Measurements from ENCODE around the gene MIXL1.

MIXL1 gene

GRCh38 chr1:226223157-226223785 is at the start of gene MIXL1:
TSS of gene MIXL1 (plus strand) at chr1:226223664. CDS start at chr1:226223682, 18 bp downstream.
- Histone ChIP-seq H3K36me3 (ENCODE audit: control insufficient read depth in 2 of 2, insufficient read depth in 1 of 2, low read length in 2 of 2) (no peaks in the 10 kb centered on the region; a peak in 1 of 3 replicates), H3K4me1 (ENCODE audit: control insufficient read depth, insufficient read depth, low read length) (no peaks in the 10 kb centered on the region; the same call in 1 of the 2 replicates), H3K4me3 (ENCODE audit: low read depth, low read length) (peak within 1 kb of the TSS; percentile 40), H3K9me3 (ENCODE audit: control insufficient read depth, insufficient read depth, low read depth, low read length) (no peaks in the 10 kb centered on the region), H3K27ac (ENCODE audit: extremely low read depth, low read depth, low read length) (no peak within 1 kb of the TSS; the same call in 1 of the 2 replicates)
- no peak for TF ChIP-seq ZNF274 (IDR thresholded peaks at IDR 0.05; ENCODE audit: low read length)
- no peak for TF ChIP-seq ZNF274 (tag by site-specific recombination; IDR thresholded peaks at IDR 0.05; ENCODE audit: borderline replicate concordance)
- TF ChIP-seq ZNF548 (tag by site-specific recombination; IDR thresholded peaks at IDR 0.05): no peak
- TF ChIP-seq YY2 (tag by site-specific recombination; IDR thresholded peaks at IDR 0.05): no peak
- TF ChIP-seq ZNF202 (tag by site-specific recombination; IDR thresholded peaks at IDR 0.05; ENCODE audit: borderline replicate concordance): 0 out of 2 replicates have a peak, but pooled peaks have one; percentile 18
- POLR2A ChIA-PET: no interaction called here
- CTCF ChIA-PET: interaction anchor here (0.5 to 4.1 kb wide), 8 partner anchors 10 to 158 kb away, joined by 3 to 19 read pairs (median 3); no protein-coding TSS in a partner anchor

DNA sequence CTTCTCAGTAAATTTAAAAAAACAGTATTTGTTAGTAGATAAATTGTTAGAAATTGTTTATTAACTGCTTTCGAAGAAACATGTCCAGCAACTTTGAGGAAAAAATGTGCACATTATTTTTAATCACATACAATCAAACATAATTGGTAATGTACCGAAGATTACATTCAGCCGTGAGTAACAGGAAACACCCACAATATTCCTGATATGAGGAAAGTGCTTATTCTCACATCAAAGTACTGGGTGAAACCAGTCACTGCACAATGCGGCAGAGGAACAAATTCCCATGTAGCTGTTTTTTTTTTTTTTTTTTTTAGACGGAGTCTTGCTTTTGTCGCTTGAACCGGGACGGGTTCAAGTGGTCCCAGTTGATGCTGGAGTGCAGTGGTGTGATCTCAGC is 46.6 kb upstream of the MIXL1 start:
- ChIA-PET CTCF (interaction anchor here (0.7 to 0.8 kb wide), 2 partner anchors 17 to 130 kb away, joined by 3 to 4 read pairs; no protein-coding TSS in a partner anchor), POLR2A (interaction anchor here (0.6 to 1.0 kb wide), 3 partner anchors 9 to 22 kb away, joined by 3 to 5 read pairs (median 3); no protein-coding TSS in a partner anchor)
- TF ChIP-seq ZBTB11 (tag by site-specific recombination; conservative IDR thresholded peaks at IDR 0.05; ENCODE audit: low read depth) (no peak), ZNF362 (tag by site-specific recombination; IDR thresholded peaks at IDR 0.05) (0 out of 2 replicates have a peak, but pooled peaks have one; percentile 20), ZNF133 (tag by site-specific recombination; IDR thresholded peaks at IDR 0.05) (no peak), ZNF837 (tag by site-specific recombination; IDR thresholded peaks at IDR 0.05) (no peak)
- TF ChIP-seq, protein P1, sequence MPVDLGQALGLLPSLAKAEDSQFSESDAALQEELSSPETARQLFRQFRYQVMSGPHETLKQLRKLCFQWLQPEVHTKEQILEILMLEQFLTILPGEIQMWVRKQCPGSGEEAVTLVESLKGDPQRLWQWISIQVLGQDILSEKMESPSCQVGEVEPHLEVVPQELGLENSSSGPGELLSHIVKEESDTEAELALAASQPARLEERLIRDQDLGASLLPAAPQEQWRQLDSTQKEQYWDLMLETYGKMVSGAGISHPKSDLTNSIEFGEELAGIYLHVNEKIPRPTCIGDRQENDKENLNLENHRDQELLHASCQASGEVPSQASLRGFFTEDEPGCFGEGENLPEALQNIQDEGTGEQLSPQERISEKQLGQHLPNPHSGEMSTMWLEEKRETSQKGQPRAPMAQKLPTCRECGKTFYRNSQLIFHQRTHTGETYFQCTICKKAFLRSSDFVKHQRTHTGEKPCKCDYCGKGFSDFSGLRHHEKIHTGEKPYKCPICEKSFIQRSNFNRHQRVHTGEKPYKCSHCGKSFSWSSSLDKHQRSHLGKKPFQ (tag by site-specific recombination; IDR thresholded peaks at IDR 0.05): no peak
- H3K4me3 ChIP-seq (ENCODE audit: low read depth, low read length): no peak overlapping the region
- peaks cover 20 to 25% of the 10 kb centered on the region in 2 experiments; a peak in 2 of 3 replicates for H3K36me3 ChIP-seq (ENCODE audit: control insufficient read depth in 2 of 2, insufficient read depth in 1 of 2, low read length in 2 of 2)
- no peaks in the 10 kb centered on the region for H3K9me3 ChIP-seq (ENCODE audit: control insufficient read depth, insufficient read depth, low read depth, low read length)
- H3K4me1 ChIP-seq (ENCODE audit: control insufficient read depth, insufficient read depth, low read length): no peaks in the 10 kb centered on the region
- H3K27ac ChIP-seq (ENCODE audit: extremely low read depth, low read depth, low read length): no peak overlapping the region

- Histone ChIP-seq H3K4me3 (ENCODE audit: low read depth, low read length) (no peak overlapping the region), H3K4me1 (ENCODE audit: control insufficient read depth, insufficient read depth, low read length) (peaks cover 13% of the 10 kb centered on the region), H3K9me3 (ENCODE audit: control insufficient read depth, insufficient read depth, low read depth, low read length) (no peaks in the 10 kb centered on the region), H3K36me3 (ENCODE audit: control insufficient read depth in 2 of 2, insufficient read depth in 1 of 2, low read length in 2 of 2) (peaks cover 20 to 33% of the 10 kb centered on the region in 2 experiments; a peak in 2 of 3 replicates), H3K27ac (ENCODE audit: extremely low read depth, low read depth, low read length) (no peak overlapping the region)
- POLR2A ChIA-PET: interaction anchor here (0.6 to 1.3 kb wide), 4 partner anchors 90 to 578 kb away, joined by 3 to 4 read pairs (median 4); partner anchors contain the start of gene H3-3A
- CTCF ChIA-PET: interaction anchor here (0.6 to 5.6 kb wide), 25 partner anchors 9 to 244 kb away, joined by 3 to 78 read pairs (median 4); partner anchors contain the start of gene LIN9
- no peak for TF ChIP-seq ZBTB26 (tag by site-specific recombination; optimal IDR thresholded peaks at IDR 0.05)
- no peak for TF ChIP-seq ZNF175 (tag by site-specific recombination; IDR thresholded peaks at IDR 0.05)
- TF ChIP-seq KLF16 (tag by site-specific recombination; IDR thresholded peaks at IDR 0.05): peak; percentile 59; the same call in 1 of the 2 replicates
- TF ChIP-seq ZNF266 (tag by site-specific recombination; IDR thresholded peaks at IDR 0.05; ENCODE audit: low read depth): no peak
- peak; percentile 64; the same call in 1 of the 2 replicates for TF ChIP-seq KLF17 (tag by site-specific recombination; IDR thresholded peaks at IDR 0.05)
- peak; percentile 50; the same call in 1 of the 2 replicates for TF ChIP-seq ZSCAN30 (tag by site-specific recombination; IDR thresholded peaks at IDR 0.05)
- TF ChIP-seq ZNF114 (tag by site-specific recombination; IDR thresholded peaks at IDR 0.05): no peak
- TF ChIP-seq KLF10 (tag by site-specific recombination; IDR thresholded peaks at IDR 0.05): no peak
- TF ChIP-seq ZNF830 (tag by site-specific recombination; IDR thresholded peaks at IDR 0.05; ENCODE audit: low read depth): no peak
Observed at GRCh38 chr1:226181996-226182714, 41.3 kb upstream of the MIXL1 start.
